WTC11 (cell line): ENCODE measurements around the gene NPAS3. TPM values are rescaled to one million over a fixed set of nuclear protein-coding genes. Genes with fewer than 3 reads are reported as not detected.

Source experiments
- ATAC-seq: fragments of 200-7000 bp; cut with Tn5 transposase; 2 replicates; pipeline ENCODE4 v1.10.0; 2021; ENCODE audit warnings: mild to moderate bottlenecking, moderate library complexity
- CTCF ChIA-PET: fragments of 300-600 bp; sonication (Branson Sonifier 250); formaldehyde crosslinking; loops from one replicate; lab custom pipeline; 2021; ENCODE audit warnings: antibody characterized with exemption; lab: Charles Lee
- POLR2A ChIA-PET: fragments of 350-600 bp; sonication (Branson Sonifier 250); formaldehyde crosslinking; loops from one replicate; lab custom pipeline; 2021; ENCODE audit warnings: antibody characterized with exemption; lab: Charles Lee
- DNase-seq: peaks from one replicate; pipeline ENCODE4 v3.0.0; 2021; ENCODE audit warnings: low spot score
- H3K27ac Mint-ChIP-seq: 2 replicates; pipeline ENCODE4 v1.8.0; 2021; ENCODE audit warnings: mixed read lengths
- H3K27me3 Mint-ChIP-seq: 2 replicates; pipeline ENCODE4 v1.8.0; 2021; ENCODE audit warnings: low read depth, mild to moderate bottlenecking, moderate library complexity, mixed read lengths
- H3K36me3 Mint-ChIP-seq: 2 replicates; pipeline ENCODE4 v1.8.0; 2021; ENCODE audit warnings: mixed read lengths
- H3K4me1 Mint-ChIP-seq: 2 replicates; pipeline ENCODE4 v1.8.0; 2022; ENCODE audit warnings: mixed read lengths
- H3K4me3 Mint-ChIP-seq: 2 replicates; pipeline ENCODE4 v1.8.0; 2021; ENCODE audit warnings: mild to moderate bottlenecking, moderate library complexity, mixed read lengths
- H3K9me3 Mint-ChIP-seq: 2 replicates; pipeline ENCODE4 v1.8.0; 2021; ENCODE audit warnings: mixed read lengths
- CREB1 ChIP-seq: sonication (generic); formaldehyde crosslinking; IDR thresholded peaks from 2 replicates; pipeline ENCODE4 v1.8.0; 2023; ENCODE audit warnings: mild to moderate bottlenecking, missing genetic modification reagents
- FOXP1 ChIP-seq: sonication (generic); formaldehyde crosslinking; IDR thresholded peaks from 2 replicates; pipeline ENCODE4 v1.8.0; 2022; ENCODE audit warnings: missing genetic modification reagents, mild to moderate bottlenecking, moderate library complexity, borderline replicate concordance
- JAZF1 ChIP-seq: fragments of 250-450 bp; sonication (Bioruptor Pico); IDR thresholded peaks from 2 replicates; pipeline ENCODE4 v1.9.0; 2021; ENCODE audit warnings: moderate library complexity, mild to moderate bottlenecking, inconsistent platforms
- OVOL2 ChIP-seq: fragments of 250-450 bp; sonication (Bioruptor Pico); IDR thresholded peaks from 2 replicates; pipeline ENCODE4 v1.9.0; 2021; ENCODE audit warnings: mild to moderate bottlenecking, borderline replicate concordance
- TCF7 ChIP-seq: sonication (generic); formaldehyde crosslinking; IDR thresholded peaks from 2 replicates; pipeline ENCODE4 v1.8.0; 2022; ENCODE audit warnings: mild to moderate bottlenecking, low read depth, missing genetic modification reagents, moderate library complexity
- ZBTB21 ChIP-seq: sonication (generic); formaldehyde crosslinking; IDR thresholded peaks from 2 replicates; pipeline ENCODE4 v1.8.1; 2023; ENCODE audit warnings: mild to moderate bottlenecking, missing genetic modification reagents, borderline replicate concordance
- ZNF121 ChIP-seq: sonication (generic); formaldehyde crosslinking; IDR thresholded peaks from 2 replicates; pipeline ENCODE4 v1.8.0; 2023; ENCODE audit warnings: missing genetic modification reagents
- ZNF263 ChIP-seq: sonication (generic); formaldehyde crosslinking; IDR thresholded peaks from 2 replicates; pipeline ENCODE4 v1.8.1; 2022; ENCODE audit warnings: low read depth, mild to moderate bottlenecking, moderate library complexity, missing genetic modification reagents
- total RNA-seq: library from RNA; stranded (reverse); gene quantifications from 3 replicates; pipeline ENCODE4 v1.2.3, GENCODE V29; 2021
- TF ChIP-seq, protein P1 (sequence below): fragments of 250-450 bp; sonication (Bioruptor Pico); IDR thresholded peaks from 2 replicates; pipeline ENCODE4 v1.8.0; 2021; ENCODE audit warnings: mild to moderate bottlenecking
- TF ChIP-seq, protein P2 (sequence below): fragments of 250-450 bp; sonication (Bioruptor Pico); IDR thresholded peaks from 2 replicates; pipeline ENCODE4 v2.1.2; 2022; ENCODE audit warnings: mild to moderate bottlenecking, moderate library complexity
- TF ChIP-seq, protein P3 (sequence below): fragments of 250-450 bp; sonication (Bioruptor Pico); conservative IDR thresholded peaks from 2 replicates; pipeline ENCODE4 v1.9.0; 2021; ENCODE audit warnings: mild to moderate bottlenecking
- TF ChIP-seq, protein P4 (sequence below): sonication (generic); formaldehyde crosslinking; IDR thresholded peaks from 2 replicates; pipeline ENCODE4 v1.8.1; 2022; ENCODE audit warnings: low read depth, mild to moderate bottlenecking, moderate library complexity, missing genetic modification reagents, borderline replicate concordance
- TF ChIP-seq, protein P5 (sequence below): sonication (generic); formaldehyde crosslinking; IDR thresholded peaks from 2 replicates; pipeline ENCODE4 v1.8.0; 2022; ENCODE audit warnings: mild to moderate bottlenecking, missing genetic modification reagents
- TF ChIP-seq, protein P6 (sequence below): sonication (generic); formaldehyde crosslinking; IDR thresholded peaks from 2 replicates; pipeline ENCODE4 v1.8.0; 2022; ENCODE audit warnings: missing genetic modification reagents

The NPAS3 gene
- total RNA-seq, 1 experiment from 2014 or later = 3.2 TPM

DNA sequence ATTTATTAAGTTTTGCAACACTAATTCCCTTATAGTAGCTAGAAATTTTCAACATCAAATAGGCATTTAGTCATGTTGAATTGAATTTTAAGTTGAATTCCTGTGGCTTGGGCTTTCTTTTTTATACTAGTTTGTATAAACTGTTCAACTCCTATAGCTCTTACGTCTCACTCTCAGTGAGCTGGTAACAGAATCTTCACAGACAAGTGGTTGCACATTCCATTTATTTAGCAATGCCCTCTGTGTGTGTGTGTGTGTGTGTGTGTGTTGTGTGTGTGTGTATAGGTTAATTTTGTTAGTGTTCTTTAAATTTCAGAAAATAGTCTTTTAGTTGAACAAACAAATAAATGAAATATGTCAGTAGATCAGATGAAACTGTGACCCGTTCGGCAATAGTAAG, 425.0 kb downstream of the NPAS3 start:
- POLR2A ChIA-PET = interaction anchor here (0.7 kb wide), 1 partner anchor 683 kb away, joined by 3 read pairs; no protein-coding TSS in a partner anchor
- no peaks in the 10 kb centered on the region for H3K9me3 Mint-ChIP-seq
- no peaks in the 10 kb centered on the region for H3K27me3 Mint-ChIP-seq
- no peak for TF ChIP-seq TCF7 (CRISPR knock-in tag)
- TF ChIP-seq OVOL2 (CRISPR knock-in tag) = no peak
- TF ChIP-seq, protein P1, sequence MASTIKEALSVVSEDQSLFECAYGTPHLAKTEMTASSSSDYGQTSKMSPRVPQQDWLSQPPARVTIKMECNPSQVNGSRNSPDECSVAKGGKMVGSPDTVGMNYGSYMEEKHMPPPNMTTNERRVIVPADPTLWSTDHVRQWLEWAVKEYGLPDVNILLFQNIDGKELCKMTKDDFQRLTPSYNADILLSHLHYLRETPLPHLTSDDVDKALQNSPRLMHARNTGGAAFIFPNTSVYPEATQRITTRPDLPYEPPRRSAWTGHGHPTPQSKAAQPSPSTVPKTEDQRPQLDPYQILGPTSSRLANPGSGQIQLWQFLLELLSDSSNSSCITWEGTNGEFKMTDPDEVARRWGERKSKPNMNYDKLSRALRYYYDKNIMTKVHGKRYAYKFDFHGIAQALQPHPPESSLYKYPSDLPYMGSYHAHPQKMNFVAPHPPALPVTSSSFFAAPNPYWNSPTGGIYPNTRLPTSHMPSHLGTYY = no peak
- TF ChIP-seq ZBTB21 (CRISPR knock-in tag) = no peak
- TF ChIP-seq, protein P2, sequence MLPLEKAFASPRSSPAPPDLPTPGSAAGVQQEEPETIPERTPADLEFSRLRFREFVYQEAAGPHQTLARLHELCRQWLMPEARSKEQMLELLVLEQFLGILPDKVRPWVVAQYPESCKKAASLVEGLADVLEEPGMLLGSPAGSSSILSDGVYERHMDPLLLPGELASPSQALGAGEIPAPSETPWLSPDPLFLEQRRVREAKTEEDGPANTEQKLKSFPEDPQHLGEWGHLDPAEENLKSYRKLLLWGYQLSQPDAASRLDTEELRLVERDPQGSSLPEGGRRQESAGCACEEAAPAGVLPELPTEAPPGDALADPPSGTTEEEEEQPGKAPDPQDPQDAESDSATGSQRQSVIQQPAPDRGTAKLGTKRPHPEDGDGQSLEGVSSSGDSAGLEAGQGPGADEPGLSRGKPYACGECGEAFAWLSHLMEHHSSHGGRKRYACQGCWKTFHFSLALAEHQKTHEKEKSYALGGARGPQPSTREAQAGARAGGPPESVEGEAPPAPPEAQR (CRISPR knock-in tag) = no peak
- no peak for TF ChIP-seq FOXP1 (CRISPR knock-in tag)
- TF ChIP-seq CREB1 (CRISPR knock-in tag) = no peak
- TF ChIP-seq, protein P3, sequence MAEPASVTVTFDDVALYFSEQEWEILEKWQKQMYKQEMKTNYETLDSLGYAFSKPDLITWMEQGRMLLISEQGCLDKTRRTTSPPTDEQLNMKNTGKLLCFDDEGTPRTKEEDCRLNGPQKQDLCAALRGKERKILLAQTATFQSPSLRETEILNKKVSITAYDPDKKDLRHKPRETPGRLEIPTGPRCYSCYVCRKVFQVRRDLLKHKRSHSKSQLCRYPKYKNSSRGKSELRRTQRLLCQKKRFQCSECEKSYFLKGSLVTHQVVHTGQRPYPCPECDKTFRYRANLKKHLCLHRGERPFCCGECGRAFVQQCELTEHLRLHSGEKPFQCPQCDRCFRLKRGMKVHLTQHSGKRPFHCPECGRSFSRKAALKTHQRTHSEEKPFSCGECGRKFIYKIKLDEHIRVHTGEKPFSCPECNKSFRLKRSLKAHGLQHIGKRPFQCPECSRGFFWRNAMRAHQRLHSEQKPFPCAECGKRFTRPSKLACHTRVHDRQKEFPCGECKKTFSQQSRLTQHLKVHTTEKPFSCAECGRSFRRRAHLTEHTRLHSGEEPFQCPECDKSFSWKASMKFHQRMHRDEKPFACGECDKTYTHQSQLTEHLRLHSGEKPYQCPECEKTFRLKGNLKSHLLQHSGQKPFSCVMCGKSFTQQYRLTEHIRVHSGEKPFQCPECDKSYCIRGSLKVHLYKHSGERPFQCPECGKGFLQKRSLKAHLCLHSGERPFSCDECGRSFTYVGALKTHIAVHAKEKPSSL (CRISPR knock-in tag) = no peak
- TF ChIP-seq ZNF263 = no peak
- TF ChIP-seq, protein P4, sequence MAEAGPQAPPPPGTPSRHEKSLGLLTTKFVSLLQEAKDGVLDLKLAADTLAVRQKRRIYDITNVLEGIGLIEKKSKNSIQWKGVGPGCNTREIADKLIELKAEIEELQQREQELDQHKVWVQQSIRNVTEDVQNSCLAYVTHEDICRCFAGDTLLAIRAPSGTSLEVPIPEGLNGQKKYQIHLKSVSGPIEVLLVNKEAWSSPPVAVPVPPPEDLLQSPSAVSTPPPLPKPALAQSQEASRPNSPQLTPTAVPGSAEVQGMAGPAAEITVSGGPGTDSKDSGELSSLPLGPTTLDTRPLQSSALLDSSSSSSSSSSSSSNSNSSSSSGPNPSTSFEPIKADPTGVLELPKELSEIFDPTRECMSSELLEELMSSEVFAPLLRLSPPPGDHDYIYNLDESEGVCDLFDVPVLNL (CRISPR knock-in tag) = no peak
- no peak for TF ChIP-seq JAZF1
- TF ChIP-seq, protein P5, sequence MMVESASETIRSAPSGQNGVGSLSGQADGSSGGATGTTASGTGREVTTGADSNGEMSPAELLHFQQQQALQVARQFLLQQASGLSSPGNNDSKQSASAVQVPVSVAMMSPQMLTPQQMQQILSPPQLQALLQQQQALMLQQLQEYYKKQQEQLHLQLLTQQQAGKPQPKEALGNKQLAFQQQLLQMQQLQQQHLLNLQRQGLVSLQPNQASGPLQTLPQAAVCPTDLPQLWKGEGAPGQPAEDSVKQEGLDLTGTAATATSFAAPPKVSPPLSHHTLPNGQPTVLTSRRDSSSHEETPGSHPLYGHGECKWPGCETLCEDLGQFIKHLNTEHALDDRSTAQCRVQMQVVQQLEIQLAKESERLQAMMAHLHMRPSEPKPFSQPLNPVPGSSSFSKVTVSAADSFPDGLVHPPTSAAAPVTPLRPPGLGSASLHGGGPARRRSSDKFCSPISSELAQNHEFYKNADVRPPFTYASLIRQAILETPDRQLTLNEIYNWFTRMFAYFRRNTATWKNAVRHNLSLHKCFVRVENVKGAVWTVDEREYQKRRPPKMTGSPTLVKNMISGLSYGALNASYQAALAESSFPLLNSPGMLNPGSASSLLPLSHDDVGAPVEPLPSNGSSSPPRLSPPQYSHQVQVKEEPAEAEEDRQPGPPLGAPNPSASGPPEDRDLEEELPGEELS (CRISPR knock-in tag) = no peak
- TF ChIP-seq ZNF121 (CRISPR knock-in tag) = no peak
- TF ChIP-seq, protein P6, sequence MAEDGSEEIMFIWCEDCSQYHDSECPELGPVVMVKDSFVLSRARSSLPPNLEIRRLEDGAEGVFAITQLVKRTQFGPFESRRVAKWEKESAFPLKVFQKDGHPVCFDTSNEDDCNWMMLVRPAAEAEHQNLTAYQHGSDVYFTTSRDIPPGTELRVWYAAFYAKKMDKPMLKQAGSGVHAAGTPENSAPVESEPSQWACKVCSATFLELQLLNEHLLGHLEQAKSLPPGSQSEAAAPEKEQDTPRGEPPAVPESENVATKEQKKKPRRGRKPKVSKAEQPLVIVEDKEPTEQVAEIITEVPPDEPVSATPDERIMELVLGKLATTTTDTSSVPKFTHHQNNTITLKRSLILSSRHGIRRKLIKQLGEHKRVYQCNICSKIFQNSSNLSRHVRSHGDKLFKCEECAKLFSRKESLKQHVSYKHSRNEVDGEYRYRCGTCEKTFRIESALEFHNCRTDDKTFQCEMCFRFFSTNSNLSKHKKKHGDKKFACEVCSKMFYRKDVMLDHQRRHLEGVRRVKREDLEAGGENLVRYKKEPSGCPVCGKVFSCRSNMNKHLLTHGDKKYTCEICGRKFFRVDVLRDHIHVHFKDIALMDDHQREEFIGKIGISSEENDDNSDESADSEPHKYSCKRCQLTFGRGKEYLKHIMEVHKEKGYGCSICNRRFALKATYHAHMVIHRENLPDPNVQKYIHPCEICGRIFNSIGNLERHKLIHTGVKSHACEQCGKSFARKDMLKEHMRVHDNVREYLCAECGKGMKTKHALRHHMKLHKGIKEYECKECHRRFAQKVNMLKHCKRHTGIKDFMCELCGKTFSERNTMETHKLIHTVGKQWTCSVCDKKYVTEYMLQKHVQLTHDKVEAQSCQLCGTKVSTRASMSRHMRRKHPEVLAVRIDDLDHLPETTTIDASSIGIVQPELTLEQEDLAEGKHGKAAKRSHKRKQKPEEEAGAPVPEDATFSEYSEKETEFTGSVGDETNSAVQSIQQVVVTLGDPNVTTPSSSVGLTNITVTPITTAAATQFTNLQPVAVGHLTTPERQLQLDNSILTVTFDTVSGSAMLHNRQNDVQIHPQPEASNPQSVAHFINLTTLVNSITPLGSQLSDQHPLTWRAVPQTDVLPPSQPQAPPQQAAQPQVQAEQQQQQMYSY (CRISPR knock-in tag) = no peak
- TF ChIP-seq, all 79 proteins: peak for 0
- Mint-ChIP-seq H3K4me3 (no peak overlapping the region), H3K27ac (no peak overlapping the region), H3K4me1 (peaks cover 49% of the 10 kb centered on the region), H3K36me3 (no peaks in the 10 kb centered on the region)
- CTCF ChIA-PET = no interaction called here
- ATAC-seq (no peak), DNase-seq (no peak)
